NCI-H82 (cell line): ENCODE results near the gene CTXN3.
A peak's percentile ranks its signal among the peaks of the same experiment; 100 is the strongest.
"Not testable (repeated sequence)": the region's sequence is repeated elsewhere in the genome, so short reads cannot be mapped to it uniquely, and the experiment has no call there.

ENCODE experiments used
- DNase-seq: peaks from one replicate; lab custom pipeline; 2025; lab: John Stamatoyannopoulos, UW

The CTXN3 gene

DNA sequence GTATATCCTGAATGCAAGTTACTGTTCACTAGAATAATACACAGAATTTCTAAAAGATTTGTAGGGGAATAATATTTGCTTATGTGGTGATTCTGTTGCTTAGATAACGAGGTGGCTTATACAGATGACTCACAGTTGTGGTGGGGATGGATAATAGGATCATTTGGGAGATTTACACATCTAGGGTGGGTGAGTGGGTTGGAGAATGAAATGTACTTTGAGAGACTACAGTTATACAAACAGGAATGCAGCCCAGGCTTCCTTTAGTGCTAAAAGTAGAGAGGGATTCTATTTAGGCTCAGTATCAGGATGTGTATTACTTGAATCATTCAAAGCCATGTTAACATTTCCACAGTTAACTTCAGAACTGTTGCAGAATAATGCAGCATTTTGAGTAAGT, 1.8 kb downstream of the CTXN3 start:
- DNase-seq, result peak; percentile 73

DNA sequence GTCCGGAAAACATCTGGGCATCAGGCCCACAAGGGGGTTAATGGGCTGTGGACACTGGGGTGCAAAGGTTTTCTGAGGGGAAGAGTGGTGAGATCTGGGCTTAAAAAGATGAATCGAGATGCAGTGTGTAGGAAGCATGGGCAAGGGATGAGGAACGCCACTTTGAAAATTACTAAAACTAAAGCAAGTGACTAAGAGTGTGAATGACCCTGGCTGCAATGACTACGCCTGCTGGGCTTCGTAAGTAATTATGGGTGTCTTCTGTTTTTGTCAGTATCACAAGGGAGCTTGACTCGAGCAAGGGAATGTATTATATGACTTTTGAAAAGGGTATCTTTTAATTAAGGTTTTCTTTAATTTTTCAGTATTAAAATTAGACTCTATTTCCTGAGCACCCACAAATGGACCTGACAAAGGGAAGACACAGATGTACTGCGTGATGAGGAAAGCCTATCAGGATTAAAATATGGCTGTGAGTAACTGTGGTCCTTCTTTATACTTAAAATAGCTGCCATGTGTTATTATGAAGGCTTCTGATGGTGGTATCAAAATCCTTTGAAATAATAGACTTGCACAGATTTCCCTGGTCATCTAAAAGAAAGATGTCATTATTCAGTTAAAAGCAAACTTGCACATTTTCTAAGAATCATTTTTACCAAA, 4.2 kb downstream of the CTXN3 start:
- DNase-seq, result no peak

DNA sequence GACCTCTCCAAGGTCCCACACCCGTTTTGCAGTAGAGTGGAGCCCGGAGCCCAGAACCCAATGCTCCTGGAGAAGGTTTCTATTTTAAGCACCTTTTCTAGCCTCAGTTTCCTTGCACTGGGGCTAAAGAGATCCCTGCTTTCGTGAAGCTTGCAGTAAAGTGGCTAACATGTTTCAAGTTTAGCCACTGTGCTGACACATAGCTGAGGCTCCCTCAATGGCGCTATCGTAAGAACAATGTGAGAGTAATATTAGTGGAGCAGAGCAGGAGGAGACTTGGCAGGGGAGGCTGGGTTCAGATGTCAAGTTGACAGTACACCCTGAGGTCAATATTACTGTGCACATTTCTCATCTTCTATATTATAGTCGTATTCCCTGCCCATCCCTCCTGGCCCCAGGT, 7.9 kb downstream of the CTXN3 start:
- no peak for DNase-seq

DNA sequence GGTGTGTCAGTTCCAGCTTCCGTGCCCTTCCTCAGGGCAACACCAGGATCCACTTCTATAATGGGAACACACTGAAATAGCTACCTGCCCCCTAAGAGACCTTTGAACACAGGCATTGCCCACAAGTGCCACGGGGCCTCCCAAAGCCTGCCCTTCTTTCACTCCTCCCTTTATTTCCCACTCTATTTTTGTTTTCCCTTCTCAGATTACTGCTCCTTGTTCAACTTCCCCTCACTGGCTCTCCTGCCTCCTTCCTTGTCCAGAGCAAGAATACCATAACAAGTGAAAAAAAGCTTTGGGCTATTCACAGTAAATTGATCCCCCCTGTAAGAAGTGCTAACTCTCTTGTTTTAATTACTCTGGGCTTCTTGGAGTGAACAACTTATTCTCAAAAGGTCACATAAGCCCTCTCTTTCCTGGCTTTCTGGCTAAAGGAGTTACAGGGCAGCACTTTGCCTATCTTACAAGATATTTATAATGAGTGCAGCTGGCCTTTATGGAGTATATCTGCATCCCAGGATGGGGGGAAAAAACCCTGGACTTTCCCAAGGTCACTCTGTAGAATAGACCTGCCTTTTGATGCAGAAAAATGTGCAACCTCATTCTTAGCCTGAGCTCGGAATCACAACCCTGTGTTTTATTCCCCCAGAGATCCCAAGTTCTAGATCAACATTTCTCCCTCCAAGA, 11.3 kb downstream of the CTXN3 start:
- no peak for DNase-seq

DNA sequence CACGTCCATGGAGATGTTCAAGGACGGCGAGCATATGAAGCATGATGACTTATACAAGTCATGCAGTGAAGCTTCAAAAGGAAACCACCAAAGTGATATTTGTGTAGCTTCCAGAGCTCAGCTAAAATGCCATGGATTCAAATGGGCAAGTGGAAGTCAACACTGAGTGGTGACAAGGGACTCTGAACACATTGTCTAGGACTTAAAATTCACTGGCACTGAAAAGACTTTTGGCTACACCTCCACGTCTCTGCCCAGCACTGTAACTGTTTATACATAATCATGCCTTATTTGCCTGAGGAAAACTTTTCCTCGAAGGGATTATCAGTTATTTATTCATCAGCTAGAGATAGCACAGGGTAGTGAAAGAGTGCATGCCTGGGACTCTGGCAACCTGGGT, 15.2 kb downstream of the CTXN3 start:
- DNase-seq, result no peak

- DNase-seq, result no peak
Observed at GRCh38 chr5:127665641-127666040, 16.8 kb downstream of the CTXN3 start.

DNA sequence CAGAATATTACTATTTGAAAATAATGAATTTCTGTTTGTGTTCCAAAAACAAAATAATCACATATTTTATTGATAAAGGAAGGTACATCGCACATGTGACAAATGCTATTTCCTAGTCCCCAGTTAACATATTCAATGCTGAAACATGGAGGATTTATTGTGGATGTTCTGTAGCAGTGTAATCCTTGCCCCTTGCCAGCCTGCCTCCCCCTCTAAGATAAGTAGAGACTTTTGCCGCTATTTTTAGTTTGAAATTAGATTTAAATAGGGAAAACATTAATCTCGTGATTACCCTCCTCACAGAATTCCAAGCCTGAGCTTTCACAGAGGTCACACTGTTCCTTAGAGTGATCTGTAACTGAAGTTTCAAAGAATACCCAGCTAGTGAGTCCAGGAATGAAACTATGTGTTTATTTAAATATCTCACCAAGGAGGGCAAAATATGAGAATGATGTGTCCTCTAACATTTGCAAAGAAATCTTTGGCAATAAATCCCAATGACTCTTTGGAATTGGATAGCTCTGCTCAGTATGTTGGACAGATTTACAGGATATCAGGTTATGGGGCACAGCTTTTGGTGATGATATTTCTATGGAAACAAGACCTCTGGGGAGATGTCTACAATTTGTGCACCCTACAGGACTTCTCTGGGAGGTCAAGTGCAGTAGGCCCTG, 17.3 kb downstream of the CTXN3 start:
- DNase-seq, result peak; percentile 69

DNA sequence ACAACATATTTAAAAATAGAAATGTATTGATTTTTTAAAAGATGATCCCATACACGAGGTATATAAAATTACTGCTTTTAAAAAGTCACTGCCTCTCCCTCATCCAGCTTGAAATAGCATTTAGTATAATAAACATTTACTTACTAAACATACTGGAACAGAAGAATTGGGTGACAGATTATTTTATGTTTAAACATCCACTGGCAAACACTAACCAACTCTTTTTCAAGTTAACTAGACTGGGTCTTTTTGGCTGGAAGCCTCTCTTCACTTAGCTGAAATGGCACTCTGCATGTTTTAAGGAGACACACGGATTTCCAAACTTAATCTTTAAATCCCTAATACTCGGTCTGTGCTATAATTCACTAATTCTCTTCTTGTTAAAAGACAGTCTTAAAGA, 19.0 kb downstream of the CTXN3 start:
- DNase-seq, result peak; percentile 66

DNA sequence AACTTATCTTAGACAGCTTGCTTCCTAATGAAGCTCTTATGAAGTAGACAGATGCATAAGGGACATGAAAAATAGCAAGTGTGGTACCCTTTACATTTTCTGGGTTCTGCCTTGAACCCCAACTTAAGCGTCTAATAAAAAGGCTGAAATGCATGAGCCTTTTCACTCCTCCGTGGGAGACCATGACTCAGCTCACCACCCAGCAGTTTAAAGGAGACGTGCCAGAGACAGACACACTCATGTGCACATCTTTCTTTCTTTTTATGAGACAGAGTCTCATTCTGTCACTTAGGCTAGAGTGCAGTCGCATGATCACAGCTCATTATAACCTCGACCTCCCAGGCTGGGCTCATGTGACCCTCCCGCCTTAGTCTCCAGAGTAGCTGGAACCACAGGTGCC, 22.3 kb downstream of the CTXN3 start:
- no peak for DNase-seq

DNA sequence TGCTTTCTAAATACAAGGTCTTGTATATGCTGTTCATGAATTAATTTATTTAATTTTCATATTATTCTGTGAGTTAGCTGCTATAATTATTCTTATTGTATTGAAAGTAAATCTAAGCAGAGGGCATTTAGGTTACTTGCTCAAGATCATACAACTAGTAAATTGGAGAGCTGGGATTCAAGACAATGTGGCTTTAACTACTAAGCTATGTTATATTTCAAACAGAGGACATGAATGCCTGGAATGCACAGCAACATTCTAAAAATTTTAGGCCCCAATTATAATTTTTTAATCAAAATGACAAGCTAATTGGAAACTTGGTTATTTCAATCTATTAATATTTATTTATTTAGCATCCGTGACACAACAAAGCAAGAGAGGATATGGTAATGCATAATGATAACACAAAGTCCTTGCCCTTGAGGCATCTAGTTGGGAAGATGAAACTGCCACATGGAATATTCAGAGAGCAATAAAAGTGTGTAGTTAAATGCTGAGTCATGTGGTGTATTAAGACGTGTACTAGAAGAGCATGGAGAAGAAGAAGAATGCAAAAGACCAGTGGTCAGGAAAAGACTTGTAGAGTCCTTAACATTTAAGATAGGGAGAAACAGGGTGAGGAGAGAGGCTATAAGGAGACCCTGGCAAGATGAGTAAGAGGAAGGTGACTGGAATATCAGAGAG, 24.4 kb downstream of the CTXN3 start:
- DNase-seq, result no peak

GRCh38 chr5:127676951-127677350, 28.1 kb downstream of the CTXN3 start:
- peak; percentile 74 for DNase-seq

GRCh38 chr5:127679691-127680330, 30.9 kb downstream of the CTXN3 start:
- DNase-seq, result not testable (repeated sequence)

- DNase-seq, result no peak
Observed at GRCh38 chr5:127680595-127680994, 31.7 kb downstream of the CTXN3 start.

GRCh38 chr5:127683008-127683407, 34.1 kb downstream of the CTXN3 start:
- DNase-seq, result no peak

DNA sequence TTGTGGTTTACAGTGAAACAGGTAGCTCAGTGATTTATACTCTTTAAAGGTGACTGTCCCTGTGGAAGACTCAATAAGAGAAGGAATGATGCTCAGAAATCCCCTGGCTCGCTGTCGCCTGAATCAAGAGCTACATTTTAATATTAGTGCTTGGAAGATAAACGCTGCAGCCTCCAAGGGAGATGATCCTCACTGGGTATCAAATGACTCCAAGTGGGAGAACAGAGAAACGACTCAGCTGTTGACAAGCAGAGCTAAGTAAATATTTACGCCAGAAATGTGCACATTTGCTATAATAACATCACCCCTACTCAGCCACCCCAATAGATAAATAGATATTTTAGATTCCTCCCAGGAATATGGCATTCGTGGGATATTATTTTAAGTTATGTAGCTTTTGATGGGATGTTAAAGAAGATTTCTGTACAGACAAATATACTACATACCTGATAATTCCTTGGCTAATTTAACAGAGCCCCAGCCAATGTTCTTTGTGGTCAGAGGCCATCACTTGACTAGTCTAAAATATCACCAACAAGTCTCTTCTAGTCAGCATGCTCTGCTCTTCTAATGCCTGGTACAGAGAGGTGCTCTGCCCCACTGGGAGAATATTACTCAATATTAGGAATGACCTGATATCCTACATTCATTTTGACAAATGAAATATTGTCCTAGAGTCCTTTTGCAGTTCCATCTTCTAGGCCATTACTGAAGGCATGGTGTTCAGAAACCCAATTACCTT, 36.0 kb downstream of the CTXN3 start:
- peak; percentile 6 for DNase-seq

DNA sequence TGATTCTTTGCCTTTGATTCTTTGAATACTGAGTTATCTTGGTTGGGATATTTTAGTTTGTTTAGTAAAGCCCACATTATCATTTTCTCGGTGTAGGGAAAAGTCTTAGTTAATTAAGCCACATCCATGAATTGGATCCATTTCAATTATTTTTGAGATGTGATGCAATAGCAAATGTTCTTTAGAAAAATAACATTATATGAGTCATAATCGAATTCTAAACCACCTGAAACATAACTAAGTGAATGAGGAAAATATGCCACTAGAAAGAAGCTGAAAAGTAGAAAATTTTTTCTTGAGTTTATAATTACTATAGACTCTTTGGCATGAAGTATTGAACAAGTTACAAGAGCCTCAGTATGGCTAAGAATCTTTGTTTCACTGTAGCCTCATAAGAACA, 36.8 kb downstream of the CTXN3 start:
- DNase-seq, result no peak

- no peak for DNase-seq
Observed at GRCh38 chr5:127686424-127686823, 37.5 kb downstream of the CTXN3 start.

DNA sequence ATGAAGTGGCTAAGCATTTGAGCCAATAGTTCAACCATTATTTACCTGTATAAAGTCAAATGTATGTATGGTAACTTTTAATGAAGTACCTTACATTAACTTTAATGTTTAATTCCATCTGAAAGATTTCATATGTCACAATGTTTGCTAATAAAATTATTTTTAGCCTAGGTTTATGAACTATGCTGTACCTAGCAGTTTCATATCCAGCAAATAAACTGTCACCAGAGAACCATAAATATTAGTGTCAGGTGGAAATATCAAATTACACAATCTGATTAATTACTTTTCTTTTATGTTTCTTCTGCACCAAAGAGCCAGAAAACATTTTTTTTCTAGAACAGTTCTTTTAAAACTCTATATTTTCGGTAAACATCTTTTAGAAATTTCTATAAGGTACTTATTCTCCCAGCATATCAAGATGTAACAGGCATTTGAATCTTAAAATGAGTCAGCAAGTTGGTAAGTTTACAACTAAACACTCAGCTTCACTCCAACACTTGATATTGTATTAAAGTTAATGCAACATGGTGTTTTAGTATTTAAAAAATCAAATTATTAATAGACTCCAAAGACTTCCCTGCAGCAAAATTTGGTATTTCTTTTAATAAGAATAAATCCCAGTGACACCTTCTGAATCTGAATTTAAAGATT, 45.8 kb downstream of the CTXN3 start:
- no peak for DNase-seq

DNA sequence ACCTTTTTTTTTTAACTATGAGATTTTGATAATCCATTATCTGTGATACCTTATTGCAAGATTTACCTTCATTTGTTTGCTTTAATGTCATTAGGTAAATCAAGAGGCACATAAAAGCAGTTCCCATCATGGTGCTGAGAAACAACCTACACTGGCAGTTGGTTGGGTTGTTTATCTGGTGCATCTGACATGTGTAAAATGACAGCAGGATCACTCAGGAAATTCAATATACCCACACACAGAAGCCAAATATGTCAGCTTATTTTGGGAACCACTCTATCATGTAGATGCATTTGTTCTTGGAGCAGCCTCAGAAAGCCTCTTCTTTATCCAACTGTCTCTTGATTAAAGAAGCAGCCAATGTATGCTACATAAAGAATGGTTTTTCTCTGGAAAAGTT, 46.5 kb downstream of the CTXN3 start:
- peak; percentile 6 for DNase-seq

GRCh38 chr5:127696683-127697082, 47.8 kb downstream of the CTXN3 start:
- no peak for DNase-seq
